GM21786 (cell line): Measurements from ENCODE around the gene CHD6.

Experiments
- ATAC-seq: cut with Tn5 transposase; IDR thresholded peaks from one replicate; pipeline ENCODE4 v1.9.1; 2021; ENCODE audit not compliant: unreplicated experiment

The CHD6 gene

DNA sequence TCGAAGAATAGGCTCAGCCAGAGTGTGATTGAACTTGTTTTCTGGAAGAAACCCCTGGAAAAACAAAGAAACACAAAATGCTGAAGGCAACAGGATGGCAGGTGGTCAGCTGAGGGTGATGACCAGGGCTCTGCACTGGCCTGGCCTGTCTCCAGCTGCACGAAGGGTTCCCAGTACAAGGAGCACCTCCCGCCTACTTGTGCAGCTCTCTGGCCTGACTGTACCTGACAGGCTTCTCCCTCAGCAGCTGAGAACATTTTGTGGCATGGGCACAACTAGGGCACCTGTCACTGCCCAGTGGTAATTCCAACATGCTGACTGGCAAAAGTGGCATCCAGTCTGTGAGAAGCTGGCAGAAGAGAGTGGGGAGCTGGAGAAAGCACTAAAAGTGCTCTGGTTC lies 212.7 kb downstream of the CHD6 start:
- no peak for ATAC-seq

- ATAC-seq: no peak
Observed at GRCh38 chr20:41403604-41404003, 214.6 kb downstream of the CHD6 start.

GRCh38 chr20:41398408-41398807 lies 219.8 kb downstream of the CHD6 start:
- no peak for ATAC-seq

DNA sequence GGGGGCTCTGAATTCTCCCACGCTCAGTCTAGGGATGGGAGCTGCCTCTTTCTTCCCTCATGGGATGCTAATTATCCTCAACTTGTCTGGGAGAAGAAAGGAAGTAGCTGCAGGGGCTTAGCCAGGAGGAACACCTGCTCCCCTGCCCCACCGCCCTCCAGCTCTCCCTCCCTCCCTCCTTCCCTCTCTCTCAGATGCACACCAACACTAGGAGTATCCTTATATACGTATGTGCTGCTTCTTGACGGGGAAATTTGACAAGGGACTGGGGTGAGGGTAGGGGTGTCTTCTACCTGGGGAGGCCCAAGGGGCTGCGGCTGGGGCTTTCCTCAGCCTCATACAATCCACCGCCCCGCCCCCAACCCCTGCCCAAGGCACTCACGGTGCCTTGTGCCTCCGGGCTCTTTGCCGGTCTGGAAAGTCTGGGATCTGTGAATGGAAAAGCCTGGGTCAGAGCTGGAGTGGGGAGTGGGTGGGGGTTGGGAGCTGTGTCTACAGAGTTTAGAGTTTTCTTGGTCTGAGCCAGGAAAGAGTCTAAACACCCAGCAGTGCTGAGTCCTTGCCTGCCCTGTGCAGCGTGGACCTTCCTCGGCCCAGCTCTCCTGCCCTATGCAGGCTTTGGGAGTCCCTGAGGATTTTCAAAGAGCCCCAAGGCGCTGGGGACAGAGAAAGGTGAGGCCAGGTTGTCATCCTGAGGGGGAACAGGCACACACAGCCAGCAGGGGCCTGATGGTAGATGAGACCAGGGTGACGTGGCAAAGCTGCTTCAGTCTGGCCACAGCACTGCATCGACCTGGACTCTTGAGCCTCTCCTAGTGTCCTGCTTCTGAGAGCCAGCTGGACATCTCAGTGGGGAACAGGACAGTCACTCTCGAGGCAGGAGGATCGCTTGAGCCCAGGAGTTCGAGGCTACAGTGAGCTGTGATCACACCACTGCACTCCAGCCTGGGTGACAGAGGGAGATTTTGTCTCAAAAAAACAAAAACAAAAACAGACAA lies 222.2 kb downstream of the CHD6 start:
- no peak for ATAC-seq

- no peak for ATAC-seq
Observed at GRCh38 chr20:41394931-41395666, 223.1 kb downstream of the CHD6 start.

DNA sequence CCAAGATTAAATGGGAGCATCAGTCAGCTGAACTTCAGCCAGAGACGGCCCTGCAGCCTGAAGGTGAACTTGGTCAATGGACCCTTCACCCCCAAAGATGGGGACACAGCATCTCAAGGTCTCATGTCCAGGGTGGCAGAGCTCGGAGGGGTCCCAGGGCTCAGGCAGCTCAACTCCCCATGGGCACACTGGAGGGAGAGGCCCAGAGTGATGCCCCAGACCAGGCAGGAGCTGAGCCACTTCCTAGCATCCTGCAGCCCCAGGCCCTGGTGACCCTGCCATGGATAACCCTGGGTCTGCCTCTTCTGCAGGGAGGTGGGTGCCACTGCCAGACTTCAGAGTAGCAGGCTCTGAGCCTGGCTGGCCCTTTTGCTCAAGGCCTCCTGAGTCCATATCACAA lies 224.1 kb downstream of the CHD6 start:
- no peak for ATAC-seq

- no peak for ATAC-seq
Observed at GRCh38 chr20:41393705-41394066, 224.5 kb downstream of the CHD6 start.

- no peak for ATAC-seq
Observed at GRCh38 chr20:41392871-41393704, 225.1 kb downstream of the CHD6 start.

DNA sequence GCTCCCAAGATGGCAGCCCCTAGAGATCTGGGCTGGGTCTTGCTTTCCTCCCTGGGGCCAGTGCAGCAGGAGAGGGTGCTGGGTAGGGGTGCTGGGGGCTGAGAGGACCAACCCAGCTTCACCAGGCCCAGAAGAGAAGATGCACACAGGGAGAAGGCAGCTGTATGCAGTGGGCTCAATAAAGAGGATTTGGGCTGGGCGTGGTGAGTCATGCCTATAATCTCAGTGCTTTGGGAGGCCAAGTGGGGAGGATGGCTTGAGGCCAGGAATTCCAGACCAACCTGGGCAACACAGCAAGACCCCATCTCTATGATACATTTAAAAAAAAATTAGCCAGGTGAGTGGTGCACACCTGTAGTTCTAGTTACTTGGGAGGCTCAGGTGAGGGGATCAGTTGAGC lies 225.9 kb downstream of the CHD6 start:
- ATAC-seq: no peak

DNA sequence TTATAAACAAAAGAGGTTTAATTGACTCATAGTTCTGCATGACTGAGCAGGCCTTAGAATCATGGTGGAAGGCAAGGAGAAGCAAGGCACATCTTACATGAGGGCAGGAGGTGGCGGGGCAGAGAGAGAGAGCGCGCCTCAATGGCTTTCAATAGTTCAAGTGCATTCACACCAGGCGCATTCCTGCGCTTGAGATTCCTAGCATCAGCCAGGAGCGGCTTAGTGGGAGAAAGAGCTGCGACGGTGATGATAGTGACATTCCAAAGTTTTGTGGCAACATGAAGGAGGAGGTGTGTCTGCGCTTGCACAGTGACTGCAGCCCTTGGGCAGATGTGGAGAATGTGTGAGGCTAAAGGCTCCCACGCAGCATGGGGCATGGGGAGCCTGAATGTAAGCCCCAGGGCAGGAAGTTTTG lies 226.6 kb downstream of the CHD6 start:
- ATAC-seq: no peak

- ATAC-seq: no peak
Observed at GRCh38 chr20:41390889-41391288, 227.3 kb downstream of the CHD6 start.

DNA sequence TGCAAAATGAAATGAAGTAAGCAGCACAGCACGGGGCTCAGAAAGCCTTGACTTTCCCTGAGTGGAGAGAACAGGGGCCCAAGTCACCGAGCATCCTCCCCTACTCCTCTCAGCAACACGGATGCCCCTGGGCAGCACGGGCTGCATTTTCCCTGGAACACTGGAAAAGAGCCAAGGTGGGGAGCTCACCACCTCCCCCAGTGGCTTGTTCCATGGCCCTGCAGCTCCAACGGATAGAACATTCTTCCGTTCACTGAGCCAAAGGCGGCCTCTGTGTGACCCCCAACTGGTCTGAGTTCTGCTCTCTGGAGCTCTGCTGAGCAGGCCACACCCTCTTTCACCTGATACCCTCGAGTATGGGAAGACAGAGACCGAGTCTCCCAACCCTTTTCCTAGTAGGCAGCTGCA lies 230.7 kb downstream of the CHD6 start:
- no peak for ATAC-seq

GRCh38 chr20:41386502-41387427 lies 231.4 kb downstream of the CHD6 start:
- ATAC-seq: no peak

DNA sequence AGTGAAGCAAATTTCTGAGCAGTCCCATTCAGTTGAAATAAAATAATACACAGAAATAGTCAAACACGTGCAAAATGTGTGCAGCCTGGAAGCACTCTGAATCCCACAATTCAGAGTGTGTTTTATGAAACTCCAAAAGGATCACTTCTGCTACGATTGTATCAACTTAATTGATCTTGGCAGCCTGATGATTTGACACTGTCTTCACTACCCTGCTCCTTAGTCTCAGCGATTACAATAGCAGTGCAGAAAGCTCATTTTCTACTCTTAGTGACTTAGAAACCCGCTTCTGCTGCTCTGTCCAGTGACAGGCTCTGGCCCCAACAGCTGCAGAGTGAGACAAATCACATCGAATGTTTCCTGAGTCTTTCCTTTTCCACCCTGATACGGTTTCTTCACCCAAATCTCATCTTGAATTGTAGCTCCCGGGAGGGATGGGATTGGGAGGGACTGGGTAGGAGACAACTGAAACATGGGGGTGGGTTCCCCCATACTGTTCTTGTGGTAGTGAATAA lies 235.3 kb downstream of the CHD6 start:
- no peak for ATAC-seq

GRCh38 chr20:41380551-41381193 lies 237.5 kb downstream of the CHD6 start:
- no peak for ATAC-seq

DNA sequence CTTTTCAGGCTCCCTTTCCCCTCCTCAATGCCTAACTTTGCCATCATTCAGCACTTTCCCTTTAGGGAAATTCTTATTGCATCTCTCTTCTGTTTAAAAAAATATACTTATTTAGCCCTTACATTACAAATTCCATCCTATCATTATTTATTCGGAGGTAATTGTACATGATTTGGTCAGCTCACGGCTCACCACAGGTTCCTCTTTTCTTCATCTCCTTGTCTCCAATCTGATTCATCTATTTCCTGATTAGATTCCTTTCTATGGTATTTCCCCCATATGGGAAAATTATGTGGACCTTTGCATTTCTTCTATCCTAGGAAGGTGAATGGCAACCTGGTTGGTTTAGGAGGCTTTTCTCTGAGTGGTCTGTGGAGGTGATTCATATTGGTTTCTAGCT lies 238.6 kb downstream of the CHD6 start:
- no peak for ATAC-seq

GRCh38 chr20:41377275-41377674 lies 240.9 kb downstream of the CHD6 start:
- no peak for ATAC-seq

DNA sequence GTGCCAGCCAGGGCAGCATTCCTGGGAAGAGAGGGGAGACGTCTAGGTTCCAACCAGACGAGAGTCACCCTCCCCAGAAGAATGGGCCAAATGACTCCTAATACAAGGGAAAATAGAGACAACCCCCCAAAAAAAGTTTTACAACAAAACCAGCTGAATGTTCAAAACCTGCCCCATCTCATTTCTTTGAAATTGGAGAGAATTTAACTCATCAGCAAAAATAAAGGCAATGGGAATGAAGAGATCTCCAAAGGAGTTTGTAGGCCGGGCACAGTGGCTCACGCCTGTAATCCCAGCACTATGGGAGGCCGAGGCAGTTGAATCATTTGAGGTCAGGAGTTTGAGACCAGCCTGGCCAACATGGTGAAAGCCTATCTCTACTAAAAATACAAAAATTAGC lies 241.8 kb downstream of the CHD6 start:
- no peak for ATAC-seq

DNA sequence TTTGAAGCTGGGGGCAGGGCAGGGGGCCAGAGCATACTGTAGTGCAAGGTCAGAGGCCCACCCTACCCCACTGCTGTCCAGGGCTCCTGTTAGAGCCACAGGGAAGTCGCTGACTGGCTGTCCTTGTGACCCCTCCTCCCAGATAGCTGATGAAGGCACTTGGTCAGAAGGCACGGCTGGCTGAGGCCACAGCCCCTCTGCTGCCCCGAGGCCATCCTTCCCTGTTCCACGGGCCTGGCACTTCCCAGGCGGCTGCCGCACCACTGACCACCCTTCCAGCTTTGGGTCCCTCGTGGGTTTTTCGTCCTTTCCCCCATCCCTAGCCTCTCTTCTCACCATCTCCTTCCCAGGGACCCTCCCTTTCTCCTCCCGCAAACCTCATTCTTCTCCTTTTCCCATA lies 242.3 kb downstream of the CHD6 start:
- no peak for ATAC-seq
